ENCODE data around the gene DACH1.

The DACH1 gene

DNA sequence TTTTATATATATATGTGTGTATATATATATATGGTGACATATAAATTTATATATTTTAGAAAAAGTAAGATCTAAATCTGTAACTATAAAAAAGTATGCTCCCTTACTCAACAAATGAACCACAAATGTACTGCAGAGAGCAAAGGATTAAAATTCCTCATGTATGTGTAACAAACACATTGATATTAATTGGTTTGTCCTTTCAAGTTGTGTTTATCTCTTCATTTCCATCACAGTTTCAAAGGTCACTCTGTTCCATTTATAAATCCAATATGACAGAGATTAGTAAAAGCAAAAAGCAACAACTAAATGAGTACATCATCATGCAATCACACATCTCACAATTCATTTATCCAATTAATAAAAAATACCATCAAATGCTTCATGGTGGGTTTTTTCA, 247.9 kb downstream of the DACH1 start:
- no peak for DNase-seq

DNA sequence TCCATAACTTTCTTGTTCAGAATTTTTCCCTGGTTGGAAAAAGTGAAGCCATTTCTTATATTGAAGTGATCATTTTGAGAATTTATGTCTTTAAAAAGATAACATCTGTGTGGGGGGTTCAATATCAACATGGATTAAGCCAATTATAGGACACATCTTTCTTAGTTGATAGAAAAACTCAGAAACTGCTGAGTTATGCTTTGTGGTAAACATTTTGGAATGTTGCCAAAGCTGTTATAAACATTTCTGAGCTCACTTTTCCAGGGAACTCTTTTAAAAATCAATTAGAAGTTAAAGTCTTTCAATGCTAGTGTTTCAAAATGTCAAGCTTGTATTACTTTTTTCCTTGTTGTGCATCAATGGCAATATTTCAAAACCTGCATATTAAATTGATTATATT, 248.8 kb downstream of the DACH1 start:
- DNase-seq, result no peak

DNA sequence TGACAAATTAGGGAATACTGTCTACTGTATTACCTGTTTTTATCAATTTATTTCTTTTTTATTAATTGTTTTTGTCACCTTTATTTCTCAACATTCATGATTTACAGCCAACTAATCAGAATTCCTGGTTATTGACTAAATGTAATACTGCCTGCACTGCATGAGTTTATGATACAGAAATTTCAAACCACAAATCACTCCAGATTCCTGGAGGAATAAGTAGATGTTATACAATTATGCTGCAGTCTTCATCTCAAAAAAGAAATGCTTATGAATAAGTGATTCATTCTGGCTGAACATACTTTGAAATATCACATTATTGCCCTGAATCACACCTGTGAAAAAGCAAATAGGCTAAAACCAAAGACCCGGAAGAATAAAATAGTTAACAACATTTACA, 249.7 kb downstream of the DACH1 start:
- DNase-seq, result no peak

DNA sequence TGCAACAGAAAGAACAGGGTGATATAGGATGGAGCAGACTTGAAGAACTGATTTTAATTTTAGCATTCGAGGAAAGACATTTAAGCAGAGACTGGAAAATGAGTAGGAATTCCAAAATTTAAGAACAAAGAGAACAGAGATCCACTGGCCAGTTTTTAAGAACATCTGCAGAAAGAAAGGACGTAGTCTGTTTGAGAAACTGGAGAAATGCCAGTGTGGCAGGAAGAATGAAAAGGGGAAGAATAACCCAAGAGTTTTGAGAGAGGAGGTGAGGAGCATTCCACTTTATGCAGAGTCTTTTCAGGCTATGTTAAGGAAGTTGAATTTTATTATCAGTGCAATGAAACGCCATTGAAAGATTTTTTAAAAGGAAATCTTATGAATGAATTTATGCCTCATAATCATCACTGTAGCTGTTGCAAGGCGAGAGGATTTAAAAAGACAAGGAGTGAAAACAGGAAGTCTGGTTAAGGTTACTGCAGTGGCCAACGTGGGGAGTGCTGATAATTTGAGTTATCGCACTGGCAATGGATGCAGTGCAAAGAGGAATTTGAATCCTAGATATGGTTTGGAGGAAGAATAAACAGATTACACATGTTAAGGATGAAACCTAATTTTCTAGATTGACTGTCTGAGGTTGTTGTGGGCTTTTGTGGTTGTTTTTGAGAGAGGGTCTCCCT, 253.8 kb downstream of the DACH1 start:
- DNase-seq, result no peak

DNA sequence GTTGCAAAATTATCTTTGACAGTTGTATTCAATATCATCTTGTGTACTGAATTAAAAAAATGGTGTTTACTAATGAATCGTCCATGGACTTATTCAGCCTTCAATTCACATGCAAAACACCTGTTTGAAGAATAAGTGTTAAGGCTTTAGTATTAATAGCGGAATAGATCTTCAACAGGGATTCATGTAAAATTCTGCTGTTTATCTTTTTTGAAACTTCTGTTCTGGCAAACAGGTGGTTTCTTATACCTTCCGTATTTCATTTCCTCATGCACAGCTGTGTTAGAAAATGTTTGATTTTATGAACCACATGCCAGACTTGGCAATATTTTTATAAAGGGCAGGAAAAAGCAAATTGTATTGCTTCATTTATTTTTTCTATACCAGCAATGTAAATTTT, 255.7 kb downstream of the DACH1 start:
- DNase-seq, result no peak

DNA sequence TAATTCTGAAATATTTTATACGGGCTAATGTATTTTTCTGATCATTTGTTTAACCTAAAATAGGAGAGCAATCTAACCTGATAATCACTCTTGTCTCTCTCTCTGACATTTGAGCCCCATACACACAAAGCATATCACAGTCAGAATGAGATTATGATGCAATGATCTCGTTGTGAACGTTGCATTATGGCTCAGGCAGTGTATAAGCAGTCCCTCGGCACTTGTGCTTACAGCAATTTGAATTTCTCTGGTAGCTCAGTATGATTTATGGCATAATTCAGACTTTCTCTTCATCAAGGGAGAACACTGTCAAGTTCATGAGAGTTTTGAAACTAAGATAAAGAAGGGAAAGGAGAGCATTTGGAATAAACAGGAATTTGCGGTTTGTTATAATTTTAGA, 256.1 kb downstream of the DACH1 start:
- DNase-seq, result no peak

DNA sequence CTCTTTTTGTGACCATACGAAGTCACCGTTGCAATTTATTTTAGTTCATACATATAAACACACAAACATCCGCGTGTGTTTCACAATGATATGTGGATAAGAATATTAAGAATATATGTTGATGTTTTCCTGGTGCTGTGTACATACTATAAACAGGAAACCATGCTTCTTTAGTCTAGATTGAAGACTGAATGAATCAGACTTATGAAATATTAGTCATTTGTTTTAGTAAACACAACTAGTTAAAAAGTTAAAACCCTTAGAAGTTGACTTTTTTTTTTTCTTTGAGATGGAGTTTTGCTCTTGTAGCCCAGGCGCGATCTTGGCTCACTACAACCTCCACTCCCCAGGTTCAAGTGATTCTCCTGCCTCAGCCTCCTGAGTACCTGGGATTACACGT, 257.7 kb downstream of the DACH1 start:
- no peak for DNase-seq

DNA sequence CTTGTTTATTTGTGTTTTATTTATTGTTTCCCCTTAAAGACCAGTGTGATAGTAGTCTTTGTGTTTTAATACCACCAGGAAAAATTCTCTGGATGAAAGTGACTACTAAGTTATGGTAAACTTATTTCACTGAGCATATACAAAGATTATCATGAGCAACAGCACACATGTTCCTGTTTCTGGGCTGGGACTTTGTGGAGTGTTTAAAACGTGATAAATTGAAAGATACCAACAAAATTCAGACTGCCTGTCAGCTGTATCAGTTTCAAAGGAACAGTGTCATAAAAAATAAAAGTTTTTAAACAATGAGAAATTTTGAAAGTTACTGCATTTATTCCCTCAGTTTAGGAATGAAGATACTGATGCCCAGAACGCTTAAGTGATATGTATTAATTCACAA, 259.4 kb downstream of the DACH1 start:
- no peak for DNase-seq

DNA sequence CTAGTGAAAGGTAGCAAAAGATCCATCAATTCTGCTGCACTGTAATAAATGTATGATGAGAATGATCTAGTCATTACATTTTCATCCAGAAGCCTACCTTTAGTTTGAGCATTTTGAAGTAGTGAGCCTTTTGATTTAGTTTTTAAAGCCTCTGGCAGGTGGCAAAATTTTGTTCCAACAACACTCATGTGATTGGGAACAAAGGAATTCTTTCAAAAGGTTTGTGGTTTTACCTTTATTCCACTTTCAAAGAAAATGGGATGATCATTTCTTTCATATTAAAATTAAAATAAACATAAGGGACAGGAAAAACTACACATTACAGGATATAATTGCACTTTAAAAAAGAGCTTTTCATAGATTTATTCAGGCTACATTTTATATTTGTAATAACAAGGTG, 260.2 kb downstream of the DACH1 start:
- no peak for DNase-seq

DNA sequence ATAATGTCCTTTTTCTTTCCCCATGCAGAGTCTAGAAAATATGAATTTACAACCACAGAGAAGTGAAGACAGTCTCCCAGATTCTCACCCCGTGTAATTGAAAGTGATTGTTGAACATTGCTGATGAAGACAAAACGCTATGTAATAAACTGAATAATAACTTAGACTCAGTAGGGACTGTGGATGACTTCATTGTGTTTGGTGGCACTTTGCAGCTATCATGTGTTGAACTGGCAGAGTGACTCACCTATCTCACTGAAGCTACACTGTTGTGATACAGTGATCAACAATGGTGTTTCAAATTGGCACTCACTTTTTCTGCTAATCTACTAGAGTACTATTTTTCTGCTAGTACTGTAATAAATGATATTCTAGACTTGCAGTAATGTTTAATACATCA, 261.3 kb downstream of the DACH1 start:
- no peak for DNase-seq

DNA sequence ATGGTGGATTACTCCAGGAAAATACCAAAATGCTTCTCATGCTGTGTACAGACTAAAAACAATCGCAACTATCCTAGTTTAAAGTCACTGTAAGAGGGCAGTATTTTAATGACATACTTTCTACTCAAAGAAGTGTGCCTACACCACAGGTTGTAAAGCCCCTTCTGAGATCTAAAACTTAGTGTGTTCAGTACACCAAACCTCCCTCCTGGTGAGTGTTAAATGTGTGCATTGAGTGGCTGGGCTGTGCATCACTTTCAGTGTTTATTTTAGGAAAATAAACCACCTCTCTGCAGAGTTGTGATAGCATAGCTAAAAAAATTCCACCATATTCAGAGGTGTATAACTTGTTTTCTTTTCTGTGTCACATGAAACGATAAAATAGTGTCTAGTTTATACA, 263.7 kb downstream of the DACH1 start:
- DNase-seq, result no peak

DNA sequence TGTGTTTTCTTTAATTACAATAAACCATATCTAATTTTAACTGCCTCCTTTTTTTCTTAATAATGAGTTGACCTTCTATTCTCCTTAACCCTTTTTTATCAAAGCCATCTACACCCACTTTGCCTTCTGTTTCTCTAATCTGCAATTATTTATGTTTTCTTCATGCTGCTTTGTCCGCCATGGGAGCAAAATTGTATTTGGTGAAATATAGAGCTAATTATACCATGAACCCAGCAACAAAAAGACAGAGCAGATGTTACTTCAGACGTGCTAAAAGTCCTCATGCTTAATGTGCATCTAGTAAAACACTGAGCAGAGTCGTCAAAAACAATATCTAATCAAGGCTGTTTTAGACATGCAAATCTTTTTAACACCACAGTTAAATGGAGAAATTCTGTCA, 264.7 kb downstream of the DACH1 start:
- no peak for DNase-seq

DNA sequence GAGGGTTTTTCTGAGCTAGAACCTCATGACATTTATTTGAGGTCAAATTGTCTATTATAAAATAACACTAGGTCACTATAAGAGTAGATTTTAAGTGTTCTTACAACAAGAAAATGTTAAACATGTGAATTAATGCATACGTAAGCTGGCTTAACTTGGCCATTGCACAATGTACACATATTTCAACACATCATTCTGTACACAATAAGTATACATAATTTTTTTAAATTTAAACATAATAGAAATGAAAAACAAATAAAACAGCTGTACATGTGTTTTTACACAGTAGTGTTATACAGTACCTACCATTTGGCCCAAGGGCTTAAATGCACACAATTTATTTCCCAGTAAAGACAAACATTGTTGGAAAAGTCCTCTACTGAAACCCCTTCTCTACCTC, 269.9 kb downstream of the DACH1 start:
- no peak for DNase-seq

DNA sequence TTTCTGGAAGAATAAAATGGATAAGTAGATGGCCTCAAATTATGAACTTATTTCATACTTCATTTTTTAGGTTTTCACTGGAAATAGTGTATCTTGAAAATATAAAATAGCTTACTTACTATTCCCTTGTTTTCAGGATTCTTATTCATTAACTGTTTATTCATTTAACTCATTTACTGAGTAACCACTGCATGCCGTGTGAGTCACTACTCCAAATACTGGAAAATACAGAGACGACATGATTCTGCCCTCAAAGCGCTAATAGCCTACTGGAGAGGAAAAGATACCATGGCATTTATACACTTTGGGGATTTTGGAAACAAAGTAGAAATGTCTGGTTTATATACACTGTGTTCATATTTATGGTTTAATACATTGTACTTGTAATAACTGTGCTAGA, 270.9 kb downstream of the DACH1 start:
- no peak for DNase-seq

DNA sequence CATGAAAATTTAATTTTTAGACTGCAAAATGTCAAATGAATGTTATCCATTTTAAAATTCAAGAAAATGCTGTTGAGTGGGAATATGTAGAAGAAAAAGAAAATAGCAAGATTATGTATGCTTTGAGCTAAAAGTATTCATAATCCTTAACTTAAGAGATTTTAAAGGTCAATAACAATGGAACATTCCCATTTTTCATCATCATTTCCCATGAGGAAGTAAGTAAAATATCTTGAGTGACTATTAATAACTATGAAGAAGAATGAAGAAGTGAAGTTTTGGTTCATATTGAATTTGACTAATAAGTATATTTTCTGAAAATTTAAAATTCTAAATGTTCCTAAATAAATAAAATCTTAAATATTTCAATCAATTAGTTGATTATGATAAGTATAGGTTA, 273.4 kb downstream of the DACH1 start:
- DNase-seq, result no peak

DNA sequence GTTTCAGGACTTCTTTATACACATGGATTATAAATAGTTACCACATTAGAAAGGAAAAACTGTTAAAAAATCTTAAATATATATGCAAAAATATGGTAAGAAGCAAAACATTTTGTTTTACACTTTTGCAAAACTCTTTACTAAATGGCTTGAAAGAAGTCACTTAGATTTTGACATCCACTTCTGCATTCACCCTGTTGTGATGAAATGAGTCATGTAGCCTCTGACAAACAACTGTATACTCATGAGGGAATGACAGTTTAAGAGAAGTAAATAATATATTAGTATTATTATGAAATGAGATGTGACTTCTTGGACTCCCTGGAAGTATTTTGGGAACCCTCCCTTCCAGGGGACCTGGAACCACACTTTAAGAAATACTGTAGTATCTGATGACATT, 275.6 kb downstream of the DACH1 start:
- no peak for DNase-seq

DNA sequence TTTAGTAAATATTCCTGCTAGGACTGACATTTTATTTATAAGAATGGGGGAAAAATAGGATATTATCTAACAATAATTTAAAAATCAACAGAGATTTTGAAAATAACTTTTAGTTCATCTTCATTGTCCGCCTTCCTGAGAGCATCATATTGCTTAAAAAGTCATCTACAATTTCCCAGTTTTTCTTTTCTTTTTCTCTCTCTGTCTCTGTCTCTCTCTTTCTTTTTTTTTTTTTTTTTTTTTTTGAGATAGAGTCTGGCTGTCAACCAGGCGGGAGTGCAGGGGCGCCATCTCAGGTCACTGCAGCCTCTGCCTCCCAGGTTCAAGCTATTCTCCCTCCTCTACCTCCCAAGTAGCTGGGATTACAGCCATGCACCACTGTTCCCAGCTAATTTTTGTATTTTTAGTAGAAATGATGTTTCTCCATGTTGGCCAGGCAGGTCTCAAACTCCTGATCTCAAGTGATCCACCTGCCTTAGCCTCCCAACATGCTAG, 276.3 kb downstream of the DACH1 start:
- no peak for DNase-seq

DNA sequence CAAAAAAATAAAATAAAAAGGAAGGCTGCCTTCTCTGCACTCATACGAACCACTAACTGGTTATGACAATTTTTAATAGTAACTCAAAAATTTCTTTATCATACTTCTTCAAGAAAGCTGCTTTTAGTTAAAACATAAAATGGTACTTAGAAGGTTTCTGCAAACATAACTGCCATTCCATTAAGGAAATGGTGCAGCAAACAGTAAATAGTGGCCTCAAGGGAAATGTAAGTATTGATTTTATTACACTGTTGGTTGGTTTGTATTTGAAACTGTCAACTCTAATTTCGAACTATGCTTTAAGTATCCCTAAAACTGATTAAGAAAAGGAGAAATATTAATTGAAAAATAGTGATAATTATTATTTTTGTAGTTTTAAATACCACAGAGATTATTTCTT, 278.0 kb downstream of the DACH1 start:
- DNase-seq, result no peak

DNA sequence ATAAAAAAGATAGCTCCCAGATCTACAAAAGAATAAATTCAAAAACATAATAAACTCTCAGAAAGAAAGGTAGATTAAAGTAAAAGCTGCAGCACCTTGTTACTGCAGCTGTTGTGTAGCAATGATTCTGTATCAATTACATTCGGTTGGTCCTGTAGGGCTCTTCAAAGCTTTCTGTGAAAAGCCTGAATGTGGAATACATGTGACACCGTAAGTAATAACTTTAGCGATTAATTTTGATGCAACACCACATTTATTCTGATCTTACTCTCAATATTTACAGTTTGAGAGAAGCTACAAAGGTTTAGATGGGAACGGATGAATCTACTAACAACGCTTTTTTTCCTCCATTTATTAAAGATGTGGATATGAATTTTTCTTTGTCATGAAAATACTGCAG, 279.2 kb downstream of the DACH1 start:
- DNase-seq, result no peak

DNA sequence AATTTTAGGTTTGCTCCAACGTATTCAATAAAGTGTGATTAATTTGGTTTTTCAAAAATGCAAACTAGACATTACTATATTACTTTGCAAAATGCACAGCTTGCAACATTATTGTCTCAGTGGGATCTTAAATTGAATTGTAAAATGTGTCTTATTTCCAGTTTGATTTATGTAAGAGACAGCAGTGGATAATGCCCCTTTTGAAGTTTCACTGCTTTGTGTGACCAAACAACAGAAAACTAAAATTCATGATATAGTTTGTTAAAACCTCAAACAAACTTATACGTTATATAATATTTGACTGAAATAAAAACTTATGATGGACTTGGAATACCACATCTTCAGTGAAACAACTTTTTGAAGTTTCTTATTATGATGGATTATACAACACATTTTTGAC, 279.8 kb downstream of the DACH1 start:
- DNase-seq, result no peak

DNA sequence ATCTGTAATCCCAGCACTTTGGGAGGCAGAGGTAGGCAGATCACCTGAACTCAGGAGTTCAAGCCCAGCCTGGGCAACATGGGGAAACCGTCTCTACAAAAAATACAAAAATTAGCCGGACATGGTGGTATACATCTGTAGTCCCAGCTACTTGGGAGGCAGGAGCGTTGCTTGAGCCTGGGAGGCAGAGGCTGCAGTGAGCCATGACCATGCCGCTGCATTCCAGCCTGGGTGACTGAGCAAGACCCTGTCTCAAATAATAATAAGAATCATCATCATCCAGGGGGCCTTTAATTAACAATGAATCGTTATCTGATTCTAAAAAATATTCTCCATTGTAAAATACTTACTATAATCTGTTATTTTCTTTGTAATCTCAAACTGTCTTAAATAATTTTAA, 283.4 kb downstream of the DACH1 start:
- no peak for DNase-seq

DNA sequence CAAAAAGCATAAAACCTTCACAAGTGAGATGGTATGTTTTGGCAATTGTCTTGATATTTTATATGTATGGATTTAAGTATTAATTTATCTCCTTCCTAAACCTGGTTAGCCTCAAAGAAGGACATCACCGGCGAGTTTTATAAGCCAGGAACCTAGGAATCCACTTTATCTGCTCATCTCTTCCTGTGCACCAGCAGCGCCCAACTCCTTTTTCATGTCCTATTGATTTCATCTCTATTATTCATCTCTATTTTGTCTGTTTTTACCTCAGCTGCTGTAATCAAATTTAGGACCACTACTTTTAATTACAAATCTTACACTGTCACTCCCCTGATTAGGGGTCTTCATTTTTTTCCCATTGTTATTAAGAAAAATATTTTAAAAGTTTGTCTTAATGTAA, 286.4 kb downstream of the DACH1 start:
- no peak for DNase-seq

DNA sequence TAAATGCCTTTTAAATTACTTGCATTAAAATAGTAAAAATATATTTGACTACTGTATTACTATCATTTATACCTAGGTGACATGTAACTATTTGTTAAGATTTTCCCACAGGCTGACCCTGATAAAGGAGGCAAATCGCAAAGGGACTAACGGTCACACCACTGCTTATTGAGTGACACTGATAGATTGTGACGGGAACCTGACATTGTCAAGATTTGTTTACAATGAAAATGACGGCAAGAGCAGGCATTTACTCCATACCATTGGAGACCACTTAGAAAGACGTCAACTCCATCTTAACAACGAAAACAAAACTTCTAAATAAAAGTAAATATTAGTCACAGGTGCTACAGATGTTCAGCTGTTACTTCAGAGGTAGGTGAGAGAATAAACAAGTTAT, 289.0 kb downstream of the DACH1 start:
- DNase-seq, result no peak

DNA sequence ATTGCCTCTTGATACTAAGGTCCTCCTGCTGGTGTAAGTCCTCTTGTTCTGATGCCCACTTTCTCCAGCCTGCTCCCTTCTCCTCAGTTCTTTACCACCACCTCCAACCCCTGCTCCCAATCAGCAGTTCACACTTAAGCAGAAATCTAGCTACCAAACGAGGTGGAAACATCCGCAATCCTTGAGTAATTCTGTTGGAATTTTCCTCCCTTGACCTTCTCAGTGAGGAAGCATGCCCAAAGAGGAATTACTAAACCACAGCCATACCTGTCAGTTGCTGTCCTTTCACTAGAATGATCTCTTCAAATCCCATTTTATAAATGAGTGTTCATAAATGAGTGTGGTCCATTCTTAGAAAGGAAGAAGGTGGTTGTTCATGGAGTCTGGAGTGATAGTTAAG, 289.9 kb downstream of the DACH1 start:
- no peak for DNase-seq

DNA sequence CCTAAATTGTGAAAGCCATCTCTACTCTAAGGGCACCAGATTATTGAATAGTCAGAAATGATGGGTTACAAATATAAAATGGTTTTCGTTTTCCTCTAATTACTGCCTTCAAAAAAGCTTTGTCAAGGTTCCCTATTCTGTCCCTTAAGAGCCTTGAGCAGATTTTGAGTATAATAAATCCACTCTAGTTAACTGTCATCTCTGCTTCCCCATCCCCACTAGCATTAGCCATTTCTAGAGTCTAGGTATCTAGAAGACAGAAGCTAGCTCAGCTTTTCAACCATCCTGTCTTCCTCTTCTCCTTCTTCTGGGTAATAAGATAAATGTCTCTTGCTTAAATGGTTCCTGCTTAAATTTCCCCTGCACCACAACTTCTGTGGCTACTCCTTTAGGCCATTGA, 290.4 kb downstream of the DACH1 start:
- DNase-seq, result no peak

DNA sequence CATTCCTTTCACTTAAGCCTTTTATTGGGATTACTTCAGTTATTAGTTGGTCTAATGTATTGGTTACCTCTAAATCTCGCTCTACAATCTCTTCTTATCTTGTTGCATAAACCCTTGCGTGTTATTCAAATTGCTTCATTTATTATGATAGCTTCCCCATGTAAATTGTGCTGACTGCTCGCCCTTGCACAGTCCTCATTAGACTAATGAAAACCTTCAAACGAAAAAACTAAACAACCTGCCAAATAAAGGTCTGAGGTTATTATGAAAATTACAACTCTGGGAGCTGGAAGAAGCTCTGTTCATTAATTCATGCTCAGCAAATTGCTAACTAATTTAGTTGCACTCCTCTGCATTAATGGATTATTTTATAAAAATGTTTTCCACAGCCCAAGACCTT, 320.1 kb downstream of the DACH1 start:
- DNase-seq, result no peak

Measured in NCI-H1048 (cell line).